ENCODE results near the gene PPIL1. TPM values are rescaled to one million over a fixed set of nuclear protein-coding genes. Genes with fewer than 3 reads are reported as not detected.

PPIL1 gene
- total and polyA plus RNA-seq, 2 of the 13 experiments (the other 11 are each of a cell fraction or from before 2014, with no cell fraction given) = 74.2 to 144 TPM

GRCh38 chr6:36829919-36830544, 44.6 kb downstream of the PPIL1 start (continued):
- TF ChIP-seq TAF15 (IDR thresholded peaks at IDR 0.05; ENCODE audit: low read depth, low read length, poor library complexity, severe bottlenecking) (no peak), ZUFSP (CRISPR knock-in tag; IDR thresholded peaks at IDR 0.05; ENCODE audit: borderline replicate concordance) (no peak), IRX3 (CRISPR knock-in tag; IDR thresholded peaks at IDR 0.05; ENCODE audit: borderline replicate concordance, low read depth) (0 out of 2 replicates have a peak, but pooled peaks have one; percentile 29), FOXP4 (CRISPR knock-in tag; IDR thresholded peaks at IDR 0.05) (peak; percentile 87), MEIS1 (CRISPR knock-in tag; IDR thresholded peaks at IDR 0.05; ENCODE audit: borderline replicate concordance) (peak; percentile 99; the same call in 1 of the 2 replicates), NFYB (CRISPR knock-in tag; IDR thresholded peaks at IDR 0.05) (no peak), ZNF432 (CRISPR knock-in tag; IDR thresholded peaks at IDR 0.05; ENCODE audit: borderline replicate concordance) (no peak), MBNL3 (CRISPR knock-in tag; conservative IDR thresholded peaks at IDR 0.05) (no peak), ZNF556 (CRISPR knock-in tag; IDR thresholded peaks at IDR 0.05; ENCODE audit: borderline replicate concordance) (no peak), STAT6 (CRISPR knock-in tag; IDR thresholded peaks at IDR 0.05; ENCODE audit: borderline replicate concordance) (no peak), ZNF468 (CRISPR knock-in tag; IDR thresholded peaks at IDR 0.05) (no peak), CREBL2 (CRISPR knock-in tag; IDR thresholded peaks at IDR 0.05; ENCODE audit: borderline replicate concordance) (no peak), NFE2L1 (CRISPR knock-in tag; IDR thresholded peaks at IDR 0.05; ENCODE audit: borderline replicate concordance) (no peak), BORCS8-MEF2B (CRISPR knock-in tag; IDR thresholded peaks at IDR 0.05) (peak; percentile 65; the same call in 1 of the 2 replicates), ZFP90 (CRISPR knock-in tag; IDR thresholded peaks at IDR 0.05; ENCODE audit: borderline replicate concordance) (no peak), HMG20A (CRISPR knock-in tag; IDR thresholded peaks at IDR 0.05; ENCODE audit: borderline replicate concordance) (peak; percentile 89), ZNF20 (CRISPR knock-in tag; IDR thresholded peaks at IDR 0.05) (no peak), BCL3 (CRISPR knock-in tag; IDR thresholded peaks at IDR 0.05) (peak; percentile 48; the same call in 1 of the 2 replicates)

Data from HepG2 (cell line).